Measurements from ENCODE around the gene NTN1.

The NTN1 gene

DNA sequence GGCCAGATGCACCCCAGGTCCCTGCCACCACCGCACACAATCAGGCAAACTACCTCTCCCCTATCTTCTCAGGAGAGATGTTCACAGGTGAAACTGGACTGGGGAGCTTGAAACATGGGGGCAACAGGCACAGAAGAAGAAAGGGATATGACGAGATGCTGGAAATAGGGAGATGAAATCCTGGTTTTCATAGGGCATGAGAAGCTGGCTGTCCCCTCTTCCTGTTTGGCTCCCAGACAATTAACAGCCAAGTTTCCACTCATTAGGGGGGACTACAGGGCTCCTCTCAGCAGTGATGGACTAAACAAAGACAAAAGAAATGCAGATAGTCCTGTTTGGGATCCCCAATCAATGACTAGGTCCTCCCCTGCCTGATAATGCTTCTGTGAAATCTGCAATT lies 266.0 kb downstream of the NTN1 start:
- no peak for DNase-seq

DNA sequence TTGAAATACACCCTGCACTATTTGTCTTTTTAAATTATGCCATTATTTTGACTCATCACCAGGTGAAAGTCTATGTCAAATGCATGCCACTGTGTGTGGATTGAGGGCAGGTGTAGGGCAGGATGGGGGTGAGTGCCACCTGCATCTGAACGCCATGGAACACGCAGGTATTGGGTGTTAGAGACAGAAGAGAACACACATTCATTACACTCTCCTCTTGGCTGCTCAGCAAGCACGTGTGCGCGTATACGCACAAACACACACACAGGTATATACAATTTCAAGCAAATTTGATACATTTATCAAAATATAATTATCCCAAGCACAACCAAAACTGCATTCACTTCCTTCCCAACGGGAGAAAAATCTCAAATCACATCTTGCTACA lies 268.9 kb downstream of the NTN1 start:
- no peak for DNase-seq

DNA sequence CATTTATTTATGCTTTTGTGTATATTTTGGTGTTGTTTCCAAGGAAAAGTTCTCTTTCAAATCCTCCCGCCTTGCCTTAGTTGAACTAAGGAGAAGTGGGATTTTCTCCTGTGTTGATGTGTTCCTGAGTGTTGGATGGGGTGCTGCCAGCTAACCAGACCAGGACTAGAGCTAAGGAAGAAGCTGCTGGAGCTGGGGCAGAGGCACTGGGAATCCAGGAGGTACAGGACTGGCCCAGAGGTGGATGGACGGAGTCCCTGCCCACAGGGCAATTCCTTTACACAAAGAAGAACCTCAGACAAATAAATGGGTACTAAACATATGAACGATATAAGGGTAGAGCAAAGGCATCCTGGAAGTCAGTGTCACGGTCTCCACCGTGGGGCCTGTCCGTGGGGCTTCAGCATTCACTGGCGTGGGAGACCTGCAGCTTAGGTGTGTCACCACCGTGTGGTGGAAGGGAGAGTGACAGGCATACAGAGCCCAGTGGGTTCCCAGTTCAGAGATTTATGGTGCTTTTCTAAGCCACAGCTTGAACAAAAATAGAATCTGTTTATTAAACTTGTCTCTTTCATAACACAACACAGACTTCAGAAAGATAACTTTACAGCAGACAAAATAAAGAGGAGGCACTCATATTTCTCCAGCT lies 270.7 kb downstream of the NTN1 start:
- DNase-seq: no peak

DNA sequence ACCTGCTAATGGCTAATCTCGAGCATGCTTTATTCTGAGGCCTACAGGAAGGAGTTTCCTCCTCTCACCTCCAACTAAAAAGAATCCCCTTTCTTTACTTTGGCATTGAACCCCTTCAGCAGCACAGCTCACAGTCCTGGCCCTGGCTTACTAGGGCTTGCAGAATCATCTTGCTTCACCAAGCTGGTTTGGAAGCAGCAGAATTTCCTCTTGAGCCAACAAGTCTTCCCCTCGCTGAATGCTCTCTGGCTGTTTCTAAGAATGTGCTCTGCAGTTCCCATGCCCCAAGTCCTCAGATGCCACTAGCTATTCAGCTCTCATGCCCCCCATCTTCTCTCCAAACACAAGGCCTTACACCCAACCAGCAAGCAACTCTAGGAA lies 271.2 kb downstream of the NTN1 start:
- DNase-seq: no peak
